Mammary microvascular endothelial cell (primary cell): ENCODE measurements around the gene COX11. TPM values are rescaled to one million over a fixed set of nuclear protein-coding genes. Genes with fewer than 3 reads are reported as not detected.

Experiments used
- total RNA-seq: library from RNA; depleted of rRNA; stranded (reverse); fragments of >200 nt; gene quantifications from 2 replicates; pipeline ENCODE4 v1.2.3, GENCODE V29; 2015

The COX11 gene
- total RNA-seq, result 65.6 and 76.5 TPM in 2 replicates

GRCh38 chr17:54968262-54968987 lies at the start of gene COX11, which contains the start of gene STXBP4:
COX11 (minus strand) TSS chr17:54968654; CDS start chr17:54968646, 8 bp downstream.
STXBP4 (plus strand) TSS chr17:54968765; CDS start chr17:54986220, 17,455 bp downstream.

Other genes starting within 250 kb of the COX11 start
- 2.7 and 3.9 TPM in 2 replicates for gene TOM1L1, start 67.8 kb downstream of the COX11 start, total RNA-seq
- 3.5 and 8.3 TPM in 2 replicates for gene STXBP4, start 111 bp upstream of the COX11 start, total RNA-seq